AG10803 (cell line): Measurements from ENCODE around the gene IFFO2.

Source experiments
- DNase-seq: peaks from one replicate; pipeline ENCODE4 v3.0.0; 2010; ENCODE audit warnings: low read depth
- H3K4me3 ChIP-seq: 2 replicates; pipeline ENCODE4 v1.5.1; 2011; ENCODE audit warnings: mild to moderate bottlenecking, low read length, control low read depth
- TF ChIP-seq, protein P1 (sequence below): conservative IDR thresholded peaks from 2 replicates; pipeline ENCODE4 v1.5.1; 2011; ENCODE audit warnings: mild to moderate bottlenecking, low read length, control low read depth, inconsistent platforms

Gene IFFO2

DNA sequence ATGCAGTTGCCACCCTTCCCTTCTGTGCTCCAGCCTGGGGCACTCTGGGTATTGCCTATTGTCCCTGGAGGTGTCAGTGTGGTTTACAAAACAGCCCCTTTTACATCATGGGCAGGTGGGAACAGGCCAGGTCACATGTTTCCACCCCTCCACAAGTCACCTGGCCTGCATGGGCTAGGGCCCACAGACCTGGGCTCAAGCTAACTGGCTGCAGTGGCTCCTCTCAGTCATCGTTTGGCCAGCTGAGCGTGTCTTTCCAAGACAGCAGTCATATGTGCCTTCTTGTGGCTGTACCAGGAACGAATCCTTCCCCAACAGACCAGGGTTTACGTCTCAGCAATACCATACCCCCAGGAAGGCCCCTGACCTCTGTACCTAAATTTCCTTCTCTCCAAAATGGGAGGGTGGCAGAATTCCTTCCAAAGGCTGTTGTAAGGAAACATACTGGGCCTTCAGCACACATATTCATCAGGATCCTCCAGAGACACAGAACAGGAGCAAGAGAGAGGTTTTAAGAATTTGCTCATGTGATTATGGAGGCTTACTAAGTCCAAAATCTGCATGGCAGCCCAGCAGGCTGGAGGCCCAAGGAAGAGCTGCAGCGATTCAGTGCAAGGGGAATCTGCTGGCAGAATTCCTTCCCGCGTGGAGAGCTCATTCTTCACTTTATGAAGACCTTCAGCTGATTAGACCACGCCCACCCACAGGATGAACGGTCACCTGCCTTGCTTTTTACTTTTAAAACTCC, 86.5 kb downstream of the IFFO2 start:
- DNase-seq: no peak
- TF ChIP-seq, protein P1, sequence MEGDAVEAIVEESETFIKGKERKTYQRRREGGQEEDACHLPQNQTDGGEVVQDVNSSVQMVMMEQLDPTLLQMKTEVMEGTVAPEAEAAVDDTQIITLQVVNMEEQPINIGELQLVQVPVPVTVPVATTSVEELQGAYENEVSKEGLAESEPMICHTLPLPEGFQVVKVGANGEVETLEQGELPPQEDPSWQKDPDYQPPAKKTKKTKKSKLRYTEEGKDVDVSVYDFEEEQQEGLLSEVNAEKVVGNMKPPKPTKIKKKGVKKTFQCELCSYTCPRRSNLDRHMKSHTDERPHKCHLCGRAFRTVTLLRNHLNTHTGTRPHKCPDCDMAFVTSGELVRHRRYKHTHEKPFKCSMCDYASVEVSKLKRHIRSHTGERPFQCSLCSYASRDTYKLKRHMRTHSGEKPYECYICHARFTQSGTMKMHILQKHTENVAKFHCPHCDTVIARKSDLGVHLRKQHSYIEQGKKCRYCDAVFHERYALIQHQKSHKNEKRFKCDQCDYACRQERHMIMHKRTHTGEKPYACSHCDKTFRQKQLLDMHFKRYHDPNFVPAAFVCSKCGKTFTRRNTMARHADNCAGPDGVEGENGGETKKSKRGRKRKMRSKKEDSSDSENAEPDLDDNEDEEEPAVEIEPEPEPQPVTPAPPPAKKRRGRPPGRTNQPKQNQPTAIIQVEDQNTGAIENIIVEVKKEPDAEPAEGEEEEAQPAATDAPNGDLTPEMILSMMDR: no peak
- no peak overlapping the region for H3K4me3 ChIP-seq

DNA sequence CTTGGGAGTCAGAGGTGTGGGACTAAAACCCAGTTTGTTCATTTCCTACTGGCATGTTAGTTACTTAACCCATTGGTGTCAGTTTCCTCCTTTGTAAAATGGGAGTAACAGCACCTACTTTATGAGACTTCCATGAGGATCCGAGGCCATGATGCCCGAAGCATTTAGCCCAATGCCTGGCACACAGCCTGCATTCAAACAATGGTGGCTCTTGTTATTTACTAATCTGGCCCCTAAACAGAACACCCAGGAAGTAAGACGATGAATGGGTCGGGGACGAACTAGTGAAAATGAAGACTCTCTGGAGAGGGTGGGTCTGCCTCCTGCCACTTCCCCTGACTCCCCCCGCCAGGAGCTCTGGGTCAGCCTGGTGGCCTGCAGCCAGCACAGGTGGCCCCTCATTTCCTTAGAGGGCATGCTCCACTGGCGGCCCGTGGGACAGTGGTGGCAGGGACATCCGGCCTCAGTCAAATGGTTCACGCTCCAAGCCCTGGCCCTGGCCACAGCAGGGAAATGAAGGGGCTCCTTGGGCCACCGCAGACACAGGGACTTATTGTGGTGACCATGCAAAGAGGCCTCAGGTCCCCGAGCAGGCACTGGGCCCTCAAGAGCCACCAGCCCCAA, 87.6 kb downstream of the IFFO2 start:
- TF ChIP-seq, protein P1: no peak
- H3K4me3 ChIP-seq: no peak overlapping the region
- DNase-seq: no peak

DNA sequence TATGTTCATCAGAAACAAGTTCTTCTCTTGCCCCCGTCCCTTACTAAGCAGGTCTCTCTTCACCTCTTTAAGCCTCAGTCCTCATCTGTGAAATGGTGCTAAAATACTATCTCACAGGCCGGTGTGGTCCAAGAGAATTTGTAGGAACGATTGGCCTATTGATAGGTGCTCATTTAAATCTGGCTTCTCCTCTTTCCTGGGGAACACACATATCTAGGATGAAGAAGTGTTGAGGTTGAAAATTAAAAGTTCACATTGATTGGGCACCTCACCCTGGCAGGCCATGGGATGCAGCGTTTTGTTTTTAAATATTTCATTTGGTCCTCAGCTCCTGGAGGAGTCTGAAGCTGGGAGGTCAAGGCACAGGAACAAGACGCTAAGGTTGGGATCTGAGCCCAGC, 88.1 kb downstream of the IFFO2 start:
- H3K4me3 ChIP-seq: no peak overlapping the region
- TF ChIP-seq, protein P1: no peak
- DNase-seq: no peak

DNA sequence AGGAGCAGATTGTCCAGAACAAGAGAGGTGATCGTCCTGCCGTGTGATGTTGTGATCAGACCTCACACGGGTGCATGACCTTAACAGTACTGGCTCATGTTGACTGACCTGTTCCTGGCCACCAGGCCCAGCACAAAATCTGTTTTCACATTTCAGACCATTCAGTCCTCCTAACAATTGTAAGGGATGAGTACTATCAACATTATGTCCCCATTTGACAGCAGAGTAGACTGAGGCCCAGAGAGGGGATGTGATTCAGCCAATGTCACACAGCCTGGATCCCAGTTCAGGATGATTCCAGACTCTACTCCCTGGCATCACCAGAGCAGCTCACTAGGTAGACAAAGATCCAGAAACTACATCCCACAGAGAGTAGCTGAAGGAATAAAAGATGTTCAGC, 89.6 kb downstream of the IFFO2 start:
- TF ChIP-seq, protein P1: no peak
- DNase-seq: no peak
- H3K4me3 ChIP-seq: no peak overlapping the region

DNA sequence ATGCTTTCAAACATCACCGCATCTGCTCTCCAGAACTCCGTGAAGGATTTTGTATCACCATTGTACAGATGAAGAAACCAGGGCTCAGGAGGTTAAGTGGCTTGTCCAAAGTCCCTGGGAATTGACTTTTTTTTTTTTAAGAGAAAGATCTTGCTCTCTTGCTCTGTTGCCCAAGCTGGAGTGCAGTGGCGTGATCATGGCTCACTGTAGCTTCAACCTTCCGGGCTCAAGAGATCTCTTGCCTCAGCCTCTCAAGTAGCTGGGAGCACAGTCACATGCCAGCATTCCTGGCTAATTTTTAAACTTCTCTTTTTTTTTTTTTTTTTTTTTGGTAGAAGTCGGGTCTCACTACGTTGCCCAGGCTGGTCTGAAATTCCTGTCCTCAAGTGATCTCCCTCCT, 90.2 kb downstream of the IFFO2 start:
- TF ChIP-seq, protein P1: no peak

DNA sequence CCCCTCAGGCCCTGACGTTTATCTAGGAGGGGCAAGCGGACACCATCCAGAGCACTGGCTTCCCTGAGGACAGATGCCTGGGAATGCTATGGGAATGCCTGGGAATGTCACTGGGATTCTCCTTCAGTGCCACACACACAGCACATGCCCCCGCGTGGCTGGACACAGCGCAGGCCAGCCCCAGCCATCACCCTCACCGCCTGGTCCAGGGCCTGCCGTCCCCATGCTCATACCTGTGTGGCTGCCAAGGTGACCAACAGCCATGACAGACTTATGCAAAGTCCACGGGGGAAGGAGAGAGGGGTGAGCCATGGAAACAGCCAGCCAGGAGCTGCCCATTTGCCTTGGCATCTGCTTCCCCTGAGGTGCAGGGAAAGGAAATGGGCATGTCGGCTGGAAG, 91.3 kb downstream of the IFFO2 start:
- no peak for DNase-seq
- H3K4me3 ChIP-seq: no peak overlapping the region
- TF ChIP-seq, protein P1: no peak

More for the DNA sequence above, 90.2 kb downstream of the IFFO2 start:
- no peak overlapping the region for H3K4me3 ChIP-seq
- no peak for DNase-seq

DNA sequence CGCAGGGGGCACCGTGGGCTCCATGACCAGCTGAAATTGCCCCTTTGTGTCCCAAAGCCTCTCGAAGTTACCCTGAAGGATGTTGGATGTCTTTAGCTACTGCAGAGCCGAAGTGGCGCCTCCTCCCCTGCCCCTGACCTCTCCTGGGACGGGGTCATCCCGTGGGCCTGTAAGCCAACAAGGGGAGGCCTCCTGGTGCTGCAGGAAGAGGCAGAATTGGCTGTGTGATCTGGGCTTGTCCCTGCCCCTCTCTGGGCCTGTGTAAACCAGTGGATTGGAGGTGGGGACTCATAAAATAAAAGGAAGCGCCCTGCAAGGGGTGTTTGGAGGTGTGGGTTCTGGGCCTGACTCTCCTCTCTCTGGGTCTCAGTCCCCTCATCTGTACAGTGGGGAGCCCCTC, 94.9 kb downstream of the IFFO2 start:
- no peak overlapping the region for H3K4me3 ChIP-seq
- no peak for DNase-seq
- TF ChIP-seq, protein P1: no peak
